K562 (cell line): ENCODE measurements around the gene LMO2. TPM values are rescaled to one million over a fixed set of nuclear protein-coding genes. Genes with fewer than 3 reads are reported as not detected.

Experiments
- CC2D1A ChIP-seq: fragments of 450-650 bp; IDR thresholded peaks from 2 replicates; pipeline ENCODE4 v1.6.1; 2017; ENCODE audit warnings: mild to moderate bottlenecking
- GATA2 ChIP-seq: sonication (generic); formaldehyde crosslinking; IDR thresholded peaks from 2 replicates; pipeline ENCODE4 v1.4.0; 2020; ENCODE audit warnings: mild to moderate bottlenecking, missing genetic modification reagents
- RAD21 ChIP-seq, 2 experiments: fragments of 250-450 bp in 1 of 2; fragments of 450-650 bp in 1 of 2; sonication (Bioruptor Pico) in 1 of 2; formaldehyde crosslinking in 1 of 2; IDR thresholded peaks in 1 of 2; conservative IDR thresholded peaks in 1 of 2; 2 replicates each; pipeline versions ENCODE4 v1.4.0 to v1.8.0; 2020 to 2022; ENCODE audit warnings: mild to moderate bottlenecking in 2 of 2, moderate library complexity in 1 of 2
- RFX1 ChIP-seq: fragments of 450-650 bp; IDR thresholded peaks from 2 replicates; pipeline ENCODE4 v1.6.1; 2016; ENCODE audit warnings: mild to moderate bottlenecking, moderate library complexity
- SMC3 ChIP-seq: conservative IDR thresholded peaks from 2 replicates; pipeline ENCODE4 v1.6.1; 2011; ENCODE audit warnings: low read depth, low read length, improper control_type of control experiment; ENCODE audit not compliant: insufficient read depth
- SOX6 ChIP-seq: fragments of 450-650 bp; IDR thresholded peaks from 2 replicates; pipeline ENCODE4 v1.6.1; 2014; ENCODE audit warnings: mild to moderate bottlenecking
- ZZZ3 ChIP-seq: fragments of 450-650 bp; IDR thresholded peaks from 2 replicates; pipeline ENCODE4 v1.6.1; 2016; ENCODE audit warnings: antibody characterized with exemption, mild to moderate bottlenecking, moderate library complexity
- polyA plus RNA-seq, 8 experiments: library from polyadenylated mRNA; depleted of rRNA in 4 of 8; stranded (reverse) in 5 of 8; unstranded in 3 of 8; fragments of >200 nt; fragmentation: Nextera tagmentation in 2 of 8; fragmentation: Illumina TruSeq in 1 of 8; extraction: Ambion mirVana in 2 of 8; extraction: Trizol in 1 of 8; gene quantifications; 2 replicates each; pipeline versions ENCODE4 v1.2.1 to v1.2.3, GENCODE V29; 2011 to 2014; ENCODE audit warnings: inconsistent platforms in 1 of 8, missing spikeins in 1 of 8
- total RNA-seq, 7 experiments: library from RNA; depleted of rRNA in 6 of 7; stranded (reverse); fragments of >200 nt in 6 of 7; fragmentation: Illumina TruSeq in 2 of 7; extraction: Trizol in 2 of 7; gene quantifications; 2 replicates each; pipeline versions ENCODE4 v1.2.1 to v1.2.3, GENCODE V29; 2011 to 2021; ENCODE audit warnings: low replicate concordance in 1 of 7
- TF ChIP-seq, protein P1 (sequence below): fragments of 450-650 bp; formaldehyde crosslinking; IDR thresholded peaks from 2 replicates; pipeline ENCODE4 v1.4.0; 2020; ENCODE audit warnings: mild to moderate bottlenecking, moderate library complexity

The LMO2 gene
- total and polyA plus RNA-seq, 9 of the 15 experiments (the other 6 are each of a cell fraction or from before 2014, with no cell fraction given), result 6.9 to 126 (median 91.5) TPM

DNA sequence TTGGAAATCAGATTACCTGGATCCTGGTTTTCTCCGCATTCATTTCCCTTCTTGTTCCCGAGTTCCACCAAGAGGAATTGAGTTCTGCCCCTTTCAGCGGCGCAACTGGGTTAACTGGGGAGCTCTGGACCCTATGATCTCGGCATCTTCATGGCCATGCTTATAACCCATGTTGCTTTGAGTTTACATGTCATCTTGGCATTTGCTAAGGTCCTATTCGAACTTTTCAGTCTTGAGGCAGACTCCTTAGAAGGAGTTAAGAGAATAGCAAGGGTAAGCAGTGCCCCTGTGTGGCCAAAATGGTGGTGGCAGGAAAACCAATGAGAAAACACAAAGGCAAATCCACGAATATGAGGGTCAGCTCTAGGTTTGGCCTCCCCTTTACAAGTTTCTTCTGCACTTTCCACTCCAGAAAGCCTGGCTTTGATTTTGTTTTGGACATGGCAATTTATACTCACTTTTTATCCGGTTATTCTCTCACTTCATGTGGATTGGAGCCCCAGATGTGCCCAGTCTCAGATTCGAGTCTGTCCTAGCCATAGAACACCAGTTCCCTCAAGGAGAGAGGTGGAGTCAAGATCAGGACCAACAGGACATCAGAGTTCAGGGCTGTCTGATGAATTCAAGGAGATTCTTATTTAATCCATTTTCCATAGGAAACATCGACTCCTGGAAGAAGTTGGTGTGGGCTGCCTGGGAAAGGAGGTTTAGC lies 62.3 kb downstream of the LMO2 start (continued):
- TF ChIP-seq, protein P1, sequence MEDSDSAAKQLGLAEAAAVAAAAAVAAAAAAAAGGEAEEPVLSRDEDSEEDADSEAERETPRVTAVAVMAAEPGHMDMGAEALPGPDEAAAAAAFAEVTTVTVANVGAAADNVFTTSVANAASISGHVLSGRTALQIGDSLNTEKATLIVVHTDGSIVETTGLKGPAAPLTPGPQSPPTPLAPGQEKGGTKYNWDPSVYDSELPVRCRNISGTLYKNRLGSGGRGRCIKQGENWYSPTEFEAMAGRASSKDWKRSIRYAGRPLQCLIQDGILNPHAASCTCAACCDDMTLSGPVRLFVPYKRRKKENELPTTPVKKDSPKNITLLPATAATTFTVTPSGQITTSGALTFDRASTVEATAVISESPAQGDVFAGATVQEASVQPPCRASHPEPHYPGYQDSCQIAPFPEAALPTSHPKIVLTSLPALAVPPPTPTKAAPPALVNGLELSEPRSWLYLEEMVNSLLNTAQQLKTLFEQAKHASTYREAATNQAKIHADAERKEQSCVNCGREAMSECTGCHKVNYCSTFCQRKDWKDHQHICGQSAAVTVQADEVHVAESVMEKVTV, result peak; percentile 79
- no peak for TF ChIP-seq RFX1
- peak; percentile 85 to 90 for TF ChIP-seq RAD21 (CRISPR knock-in tag; conservative IDR thresholded peaks at IDR 0.05 in 1 of 2, IDR thresholded peaks at IDR 0.05 in 1 of 2)
- TF ChIP-seq CC2D1A, result 0 out of 2 replicates have a peak, but pooled peaks have one; percentile 51
- peak; percentile 90 for TF ChIP-seq SMC3
- no peak for TF ChIP-seq ZZZ3
- TF ChIP-seq SOX6, result no peak
- TF ChIP-seq GATA2 (CRISPR knock-in tag), result 0 out of 2 replicates have a peak, but pooled peaks have one; percentile 1
